OCI-LY1 (cell line): ENCODE data around the gene STARD13.

ENCODE experiments used
- H2AFZ ChIP-seq: fragments of 200-600 bp; sonication (generic), shearing (Covaris generic); 2 replicates; pipeline ENCODE4 v1.6.0; 2014; ENCODE audit warnings: antibody characterized with exemption, mild to moderate bottlenecking, low read length
- H3F3A ChIP-seq: fragments of 200-600 bp; sonication (generic), shearing (Covaris generic); 2 replicates; pipeline ENCODE4 v1.6.0; 2014; ENCODE audit warnings: mild to moderate bottlenecking, antibody characterized with exemption, low read length, moderate library complexity; ENCODE audit not compliant: insufficient read depth
- H3K27ac ChIP-seq: fragments of 200-600 bp; sonication (generic); 2 replicates; pipeline ENCODE4 v1.5.1; 2014; ENCODE audit warnings: low read length, mixed run types, mild to moderate bottlenecking, low read depth; ENCODE audit not compliant: poor library complexity, severe bottlenecking
- H3K27me3 ChIP-seq: fragments of 200-600 bp; sonication (generic); 2 replicates; pipeline ENCODE4 v1.6.0; 2014; ENCODE audit warnings: antibody characterized with exemption, mild to moderate bottlenecking, low read length, moderate library complexity; ENCODE audit not compliant: insufficient read depth
- H3K36me3 ChIP-seq: fragments of 200-600 bp; sonication (generic); 2 replicates; pipeline ENCODE4 v1.6.1; 2014; ENCODE audit warnings: mild to moderate bottlenecking, antibody characterized with exemption, low read length, moderate library complexity, mixed read lengths; ENCODE audit not compliant: insufficient read depth
- H3K4me1 ChIP-seq: fragments of 200-600 bp; sonication (generic); 2 replicates; pipeline ENCODE4 v1.5.1; 2014; ENCODE audit warnings: mild to moderate bottlenecking, low read length, moderate library complexity; ENCODE audit not compliant: insufficient read depth, severe bottlenecking
- H3K4me2 ChIP-seq: fragments of 200-600 bp; sonication (generic), shearing (Covaris generic); 2 replicates; pipeline ENCODE4 v1.6.1; 2014; ENCODE audit warnings: low read length
- H3K4me3 ChIP-seq: fragments of 200-600 bp; sonication (generic); 2 replicates; pipeline ENCODE4 v1.5.1; 2014; ENCODE audit warnings: low read length, low read depth, mild to moderate bottlenecking, mixed read lengths; ENCODE audit not compliant: poor library complexity, severe bottlenecking
- H3K79me2 ChIP-seq: fragments of 200-600 bp; shearing (Covaris generic); 2 replicates; pipeline ENCODE4 v1.6.1; 2016; ENCODE audit warnings: mixed run types, low read length, mixed read lengths; ENCODE audit not compliant: insufficient read depth
- H3K9ac ChIP-seq: fragments of 200-600 bp; sonication (generic), shearing (Covaris generic); 2 replicates; pipeline ENCODE4 v1.6.1; 2014; ENCODE audit warnings: mild to moderate bottlenecking, low read length, mixed read lengths
- H3K9me2 ChIP-seq: fragments of 200-600 bp; sonication (generic), shearing (Covaris generic); 2 replicates; pipeline ENCODE4 v1.6.1; 2014; ENCODE audit warnings: low read depth, mild to moderate bottlenecking, low read length, mixed read lengths
- H3K9me3 ChIP-seq: fragments of 200-600 bp; shearing (Covaris generic); 2 replicates; pipeline ENCODE4 v1.6.1; 2014; ENCODE audit warnings: low read length, mixed read lengths
- H4K20me1 ChIP-seq: fragments of 200-600 bp; sonication (generic), shearing (Covaris generic); 2 replicates; pipeline ENCODE4 v1.6.0; 2016; ENCODE audit warnings: mild to moderate bottlenecking, low read length; ENCODE audit not compliant: insufficient read depth
- CTCF ChIP-seq: fragments of 200-600 bp; sonication (generic), shearing (Covaris generic); IDR thresholded peaks from 2 replicates; pipeline ENCODE4 v1.5.1; 2017; ENCODE audit warnings: mild to moderate bottlenecking, antibody characterized with exemption, low read length, moderate library complexity, mixed read lengths
- EZH2 ChIP-seq: fragments of 200-600 bp; sonication (generic), shearing (Covaris generic); IDR thresholded peaks from 2 replicates; pipeline ENCODE4 v1.8.0; 2017; ENCODE audit warnings: borderline replicate concordance, mixed run types, mild to moderate bottlenecking, antibody characterized with exemption, low read length, moderate library complexity, mixed read lengths

STARD13 gene

GRCh38 chr13:33176526-33176925 is 109.0 kb downstream of the STARD13 start:
- Histone ChIP-seq H3K27me3 (no peaks in the 10 kb centered on the region), H3K9me2 (no peaks in the 10 kb centered on the region), H2AFZ (no peak overlapping the region), H3K36me3 (no peaks in the 10 kb centered on the region), H3F3A (no peaks in the 10 kb centered on the region), H3K4me2 (no peak overlapping the region), H3K4me1 (no peaks in the 10 kb centered on the region), H3K9me3 (no peaks in the 10 kb centered on the region), H3K27ac (no peak overlapping the region), H3K4me3 (no peak overlapping the region), H3K9ac (no peak overlapping the region), H4K20me1 (no peaks in the 10 kb centered on the region), H3K79me2 (no peaks in the 10 kb centered on the region)
- no peak for TF ChIP-seq CTCF
- TF ChIP-seq EZH2: no peak

GRCh38 chr13:33175991-33176390 is 109.6 kb downstream of the STARD13 start:
- H3K9me2 ChIP-seq: no peaks in the 10 kb centered on the region
- no peak overlapping the region for H3K27ac ChIP-seq
- H3K79me2 ChIP-seq: no peaks in the 10 kb centered on the region
- H3K4me2 ChIP-seq: no peak overlapping the region
- H3K36me3 ChIP-seq: no peaks in the 10 kb centered on the region
- H2AFZ ChIP-seq: no peak overlapping the region
- no peak for TF ChIP-seq CTCF
- no peaks in the 10 kb centered on the region for H3K4me1 ChIP-seq
- no peaks in the 10 kb centered on the region for H4K20me1 ChIP-seq
- no peak overlapping the region for H3K4me3 ChIP-seq
- H3K27me3 ChIP-seq: no peaks in the 10 kb centered on the region
- H3K9me3 ChIP-seq: no peaks in the 10 kb centered on the region
- no peaks in the 10 kb centered on the region for H3F3A ChIP-seq
- no peak overlapping the region for H3K9ac ChIP-seq

GRCh38 chr13:33174931-33175330 is 110.6 kb downstream of the STARD13 start:
- Histone ChIP-seq H3F3A (no peaks in the 10 kb centered on the region), H3K9me3 (no peaks in the 10 kb centered on the region), H3K9ac (no peak overlapping the region), H3K4me3 (no peak overlapping the region), H3K79me2 (no peaks in the 10 kb centered on the region), H3K36me3 (no peaks in the 10 kb centered on the region), H3K4me2 (no peak overlapping the region), H3K27me3 (no peaks in the 10 kb centered on the region), H3K4me1 (no peaks in the 10 kb centered on the region), H3K27ac (no peak overlapping the region), H2AFZ (no peak overlapping the region), H4K20me1 (no peaks in the 10 kb centered on the region), H3K9me2 (no peaks in the 10 kb centered on the region)
- no peak for TF ChIP-seq CTCF
- no peak for TF ChIP-seq EZH2
